IMR-90 (cell line): ENCODE data around the gene STX11.

ENCODE experiments used
- BHLHE40 ChIP-seq: fragments of 150-350 bp; IDR thresholded peaks from 2 replicates; pipeline ENCODE4 v1.6.1; 2016; ENCODE audit warnings: mild to moderate bottlenecking, low read depth, low read length
- CEBPB ChIP-seq: IDR thresholded peaks from 2 replicates; pipeline ENCODE4 v1.6.1; 2012; ENCODE audit warnings: low read depth, low read length, improper control_type of control experiment
- CHD1 ChIP-seq: IDR thresholded peaks from 2 replicates; pipeline ENCODE4 v1.6.1; 2012; ENCODE audit warnings: low read depth, low read length, improper control_type of control experiment
- CTCF ChIP-seq: conservative IDR thresholded peaks from 2 replicates; pipeline ENCODE4 v1.5.1; 2012; ENCODE audit warnings: mild to moderate bottlenecking, low read depth, low read length, improper control_type of control experiment
- FOS ChIP-seq: fragments of 150-350 bp; IDR thresholded peaks from 2 replicates; pipeline ENCODE4 v1.6.1; 2016; ENCODE audit warnings: low read depth, low read length
- MAFK ChIP-seq: IDR thresholded peaks from 2 replicates; pipeline ENCODE4 v1.6.1; 2012; ENCODE audit warnings: low read depth, low read length, improper control_type of control experiment
- MAZ ChIP-seq: IDR thresholded peaks from 2 replicates; pipeline ENCODE4 v1.6.1; 2012; ENCODE audit warnings: low read depth, mild to moderate bottlenecking, low read length, improper control_type of control experiment, moderate library complexity, borderline replicate concordance
- NFE2L2 ChIP-seq: fragments of 150-350 bp; IDR thresholded peaks from 2 replicates; pipeline ENCODE4 v1.6.1; 2016; ENCODE audit warnings: low read depth, mild to moderate bottlenecking, low read length
- POLR2A ChIP-seq: IDR thresholded peaks from 2 replicates; pipeline ENCODE4 v1.6.1; 2012; ENCODE audit warnings: mild to moderate bottlenecking, low read depth, low read length
- RAD21 ChIP-seq: IDR thresholded peaks from 2 replicates; pipeline ENCODE4 v1.6.1; 2012; ENCODE audit warnings: low read length, improper control_type of control experiment
- RCOR1 ChIP-seq: IDR thresholded peaks from 2 replicates; pipeline ENCODE4 v1.6.1; 2012; ENCODE audit warnings: mild to moderate bottlenecking, low read length, improper control_type of control experiment; ENCODE audit not compliant: insufficient replicate concordance
- RFX5 ChIP-seq: IDR thresholded peaks from 2 replicates; pipeline ENCODE4 v1.8.0; 2012; ENCODE audit warnings: low read depth, mild to moderate bottlenecking, low read length, moderate library complexity
- SMC3 ChIP-seq: fragments of 150-350 bp; IDR thresholded peaks from 2 replicates; pipeline ENCODE4 v1.6.1; 2016; ENCODE audit warnings: low read depth, mild to moderate bottlenecking, antibody characterized with exemption, low read length, moderate library complexity

GRCh38 chr6:144152334-144152900, 2.1 kb downstream of the STX11 start:
- TF ChIP-seq CTCF (no peak), FOS (no peak), POLR2A (no peak), SMC3 (no peak), RFX5 (no peak), MAZ (no peak), NFE2L2 (no peak), BHLHE40 (no peak), CHD1 (no peak), RCOR1 (no peak), RAD21 (no peak), CEBPB (no peak), MAFK (no peak)
